Activated gamma-delta T cell treated with anti-CD3 and anti-CD28 coated beads, Interleukin-2, amount 50 U/mL, for 16 hours (primary cell): Measurements from ENCODE around the gene GARIN3.

Source experiments
- DNase-seq: peaks from one replicate; pipeline ENCODE4 v3.0.0-alpha.2; 2020; ENCODE audit warnings: low read depth

GARIN3 gene

DNA sequence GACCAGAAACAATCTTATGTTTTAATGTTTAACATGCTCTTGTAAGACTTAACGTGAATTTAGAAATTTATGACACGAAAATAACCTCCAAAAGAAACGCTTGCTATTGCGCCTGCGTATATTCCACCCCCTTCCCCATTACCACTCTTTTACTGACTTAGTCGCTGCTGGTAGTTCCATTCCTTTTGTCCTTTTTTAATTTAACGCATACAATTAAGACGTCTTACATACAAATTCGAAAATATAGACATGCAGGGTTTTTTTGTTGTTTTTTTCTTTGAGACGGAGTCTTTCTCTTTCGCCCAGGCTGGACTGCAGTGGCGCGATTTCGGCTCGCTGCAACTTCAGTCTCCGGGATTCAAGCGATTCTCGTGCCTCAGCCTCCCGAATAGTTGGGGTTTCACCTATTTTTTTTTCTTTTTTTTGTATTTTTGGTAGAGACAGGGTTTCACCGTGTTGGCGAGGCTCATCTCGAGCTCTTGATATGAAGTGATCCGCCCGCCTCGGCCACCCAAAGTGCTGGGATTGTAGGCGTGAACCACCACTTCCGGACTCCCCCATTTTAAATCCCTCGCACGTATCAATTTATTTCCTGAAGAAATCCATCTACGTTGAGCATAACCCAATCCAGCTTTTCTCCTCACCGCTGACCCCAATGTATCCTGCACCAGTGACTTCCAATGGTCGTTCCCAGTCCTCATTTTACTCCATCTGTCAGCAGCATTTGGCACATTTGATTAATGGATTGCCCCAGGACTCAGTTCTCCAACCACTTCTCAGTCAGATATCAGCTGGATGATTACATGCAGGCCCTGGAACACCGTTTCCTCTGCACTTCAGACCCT is 22.7 kb downstream of the GARIN3 start:
- no peak for DNase-seq

GRCh38 chr5:157142317-157143126 is 23.5 kb downstream of the GARIN3 start, which contains the start of gene MED7:
Gene MED7 (minus strand): TSS chr5:157142865. CDS start chr5:157139431, 3,434 bp downstream.
- DNase-seq: peak; percentile 88

DNA sequence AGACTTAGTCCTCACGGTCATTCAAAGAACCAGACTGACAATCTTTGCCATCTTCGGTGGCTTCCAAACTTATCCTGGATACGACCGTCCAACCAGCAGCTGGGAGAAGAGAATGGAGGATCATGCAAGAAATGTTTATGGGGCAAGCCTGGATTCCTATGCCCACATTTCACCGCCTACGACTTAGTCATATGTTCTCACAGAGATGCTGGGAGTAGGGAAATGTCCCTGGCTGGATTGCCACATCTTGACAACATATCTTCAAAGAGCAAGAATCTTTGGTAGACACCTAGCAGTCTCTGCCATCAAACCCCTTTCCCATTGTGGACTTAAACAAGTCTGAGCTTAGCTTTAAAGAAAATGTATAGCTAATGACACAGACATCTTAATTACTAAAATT is 28.4 kb downstream of the GARIN3 start:
- DNase-seq: no peak

DNA sequence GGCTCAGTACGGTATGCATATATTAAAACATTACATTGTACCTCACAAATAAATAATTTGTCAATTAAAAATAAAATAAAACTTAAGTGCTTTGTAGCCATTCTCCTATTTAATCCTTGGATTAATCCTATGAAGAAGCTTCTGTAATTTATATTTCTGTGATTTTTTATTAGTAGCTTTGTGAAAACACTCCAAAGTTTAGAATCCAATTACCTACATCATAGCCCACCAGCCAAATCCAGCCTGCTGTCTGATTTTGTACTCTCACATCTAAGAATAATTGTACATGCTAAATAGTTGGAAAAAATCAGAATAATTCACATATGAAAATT is 33.8 kb downstream of the GARIN3 start:
- DNase-seq: no peak

- no peak for DNase-seq
Measured at GRCh38 chr5:157130925-157131324, 35.1 kb downstream of the GARIN3 start.

DNA sequence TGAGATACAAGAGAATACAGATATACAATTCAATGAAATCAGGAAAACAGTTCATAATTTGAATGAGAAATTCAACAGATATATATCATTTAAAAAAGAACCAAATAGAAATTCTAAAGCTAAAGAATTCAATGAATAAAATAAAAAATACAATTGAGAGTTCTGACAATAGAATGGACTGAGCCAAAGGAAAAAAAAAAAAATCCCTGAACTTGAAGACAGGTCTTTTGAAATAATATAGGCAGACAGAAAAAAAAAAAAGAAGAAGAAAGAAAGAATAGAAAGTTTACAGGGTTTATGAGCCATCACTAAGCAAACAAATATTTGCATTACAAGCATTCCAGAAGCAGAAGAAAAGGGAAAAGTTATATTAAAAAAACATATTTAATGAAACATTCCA is 44.4 kb downstream of the GARIN3 start:
- no peak for DNase-seq

DNA sequence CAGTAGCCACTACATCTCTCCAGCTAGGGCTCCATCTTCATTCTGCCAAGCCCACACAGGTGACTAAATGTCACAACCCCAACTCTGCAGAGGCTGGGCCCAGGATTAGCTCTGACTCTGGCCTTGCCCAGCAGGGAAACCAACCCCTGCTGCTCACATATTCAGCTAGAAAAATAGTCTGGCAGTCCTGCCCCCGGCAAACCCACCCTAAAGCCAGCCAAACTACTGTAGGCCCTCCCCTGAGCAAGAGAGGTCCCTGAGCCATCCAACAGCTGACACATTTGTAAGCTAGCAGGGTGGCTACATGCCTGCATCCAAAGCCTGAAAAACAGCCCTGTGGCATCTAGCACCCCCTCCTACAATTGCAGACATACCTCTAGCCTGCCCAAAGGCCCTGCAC is 46.0 kb downstream of the GARIN3 start:
- DNase-seq: no peak

- no peak for DNase-seq
Measured at GRCh38 chr5:157116483-157116954, 49.5 kb downstream of the GARIN3 start.

- no peak for DNase-seq
Measured at GRCh38 chr5:157115502-157115901, 50.6 kb downstream of the GARIN3 start.

DNA sequence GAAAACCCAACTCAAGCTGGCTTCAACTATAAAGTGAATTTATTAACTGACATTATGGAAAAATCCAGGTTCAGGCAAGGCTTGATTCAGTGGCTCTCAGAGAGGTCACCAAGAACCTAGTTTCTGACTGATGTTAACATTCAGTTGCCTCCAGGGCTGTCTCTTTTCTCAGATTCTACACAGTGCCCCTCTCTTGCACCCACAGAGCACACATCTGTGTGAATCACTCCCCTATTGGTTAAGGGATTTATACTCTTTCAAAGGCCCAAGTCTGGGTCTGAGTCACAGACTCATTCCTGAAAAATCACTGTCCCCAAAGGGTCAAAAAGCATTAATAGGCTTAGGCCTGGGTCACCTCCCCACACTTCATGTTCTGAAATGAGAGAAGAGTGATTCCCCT is 51.1 kb downstream of the GARIN3 start:
- no peak for DNase-seq

DNA sequence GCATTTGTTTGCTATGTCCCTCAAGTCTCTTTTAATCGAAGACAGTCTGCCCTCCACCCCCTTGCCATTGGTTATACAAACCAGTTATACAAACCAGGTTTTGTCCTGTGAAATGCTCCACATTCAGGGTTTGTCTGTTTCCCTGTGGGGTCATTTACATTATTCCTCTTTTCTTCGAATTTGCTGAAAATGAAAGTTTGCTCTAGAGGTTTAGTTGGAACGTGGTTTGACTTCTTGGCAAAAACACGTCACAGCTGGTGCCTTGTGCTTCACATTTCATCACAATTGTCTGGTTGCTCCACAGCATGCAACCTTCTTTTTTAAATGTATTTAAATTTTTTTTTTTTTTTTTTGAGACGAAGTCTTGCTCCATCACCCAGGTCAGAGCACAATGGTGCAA is 53.1 kb downstream of the GARIN3 start:
- DNase-seq: no peak
